CD4-positive, alpha-beta T cell treated with Interleukin-12 subunit alpha and Interleukin-12 subunit beta, for 1 hour (primary cell): ENCODE data around the gene KIAA1614.

Experiments used
- DNase-seq: peaks from one replicate; pipeline ENCODE4 v3.0.0-alpha.2; 2020

KIAA1614 gene

DNA sequence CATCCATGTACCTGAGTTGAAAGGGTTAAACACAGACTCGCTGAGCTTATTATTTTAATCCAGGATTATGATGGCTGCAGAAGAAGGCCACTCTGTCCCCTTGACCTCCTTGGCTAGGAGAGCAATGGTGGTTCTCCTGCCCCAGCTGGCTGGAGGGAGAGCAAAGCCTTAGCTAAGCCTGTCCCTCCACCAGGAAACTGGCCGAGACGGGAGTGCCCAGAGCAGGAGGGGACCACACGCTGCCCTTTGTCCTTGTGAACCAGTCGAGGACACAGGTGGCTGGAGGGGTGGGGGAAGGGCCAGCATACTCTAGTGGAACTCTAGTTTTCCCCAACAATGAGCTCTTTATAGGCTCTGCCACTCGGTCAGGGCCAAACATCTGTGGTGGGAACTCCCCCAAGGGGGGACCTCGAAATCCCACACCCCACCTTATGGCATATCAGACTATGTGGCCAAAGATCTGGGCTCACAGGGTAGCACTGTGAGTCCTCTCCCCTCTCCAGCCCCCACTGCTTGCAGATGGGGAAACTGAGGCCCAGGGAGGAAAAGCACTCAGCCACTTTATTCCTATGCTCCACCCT, 12.9 kb downstream of the KIAA1614 start:
- DNase-seq, result no peak

DNA sequence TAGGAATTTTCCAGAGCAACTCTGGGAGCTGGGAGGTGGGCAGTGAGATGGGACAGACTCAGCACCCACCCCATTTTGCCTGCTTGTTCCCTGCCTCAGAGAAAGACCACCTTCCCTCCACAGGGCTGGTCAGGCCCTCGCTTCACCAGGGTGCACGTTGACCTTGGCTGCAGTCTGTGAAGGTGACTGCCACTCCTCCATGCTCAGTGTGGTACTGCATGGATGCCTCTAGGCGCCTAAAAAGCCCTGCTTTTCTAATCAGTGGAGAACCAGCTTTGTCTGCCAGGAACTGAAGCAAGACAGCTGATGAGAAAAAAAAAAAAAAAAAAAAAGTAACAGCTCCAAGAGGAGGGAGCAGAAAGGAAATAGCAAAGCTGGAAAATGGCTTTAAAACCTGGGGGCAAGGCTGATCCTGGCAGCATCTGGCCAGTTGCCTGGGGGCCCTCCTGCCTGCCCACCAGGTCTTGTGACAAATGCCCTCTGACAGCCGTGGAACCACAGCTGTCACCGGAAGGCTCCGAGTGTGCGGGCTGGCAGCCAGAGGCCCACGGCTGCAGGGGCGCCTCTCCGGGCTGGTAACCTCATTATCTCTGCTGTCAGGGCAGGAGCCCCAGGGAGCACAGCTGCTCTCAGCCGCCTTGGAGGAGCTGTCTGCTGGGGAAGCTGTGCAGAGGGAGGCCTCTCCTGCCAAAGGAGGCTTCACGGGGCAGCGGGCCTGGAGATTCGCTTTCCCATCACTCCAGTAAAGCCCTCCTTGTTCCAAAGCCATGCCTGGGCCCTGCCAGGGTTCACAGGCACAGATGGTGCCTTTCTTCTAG, 13.7 kb downstream of the KIAA1614 start:
- no peak for DNase-seq

- no peak for DNase-seq
These were observed 14.7 kb downstream of the KIAA1614 start for GRCh38 chr1:180927348-180927747.

DNA sequence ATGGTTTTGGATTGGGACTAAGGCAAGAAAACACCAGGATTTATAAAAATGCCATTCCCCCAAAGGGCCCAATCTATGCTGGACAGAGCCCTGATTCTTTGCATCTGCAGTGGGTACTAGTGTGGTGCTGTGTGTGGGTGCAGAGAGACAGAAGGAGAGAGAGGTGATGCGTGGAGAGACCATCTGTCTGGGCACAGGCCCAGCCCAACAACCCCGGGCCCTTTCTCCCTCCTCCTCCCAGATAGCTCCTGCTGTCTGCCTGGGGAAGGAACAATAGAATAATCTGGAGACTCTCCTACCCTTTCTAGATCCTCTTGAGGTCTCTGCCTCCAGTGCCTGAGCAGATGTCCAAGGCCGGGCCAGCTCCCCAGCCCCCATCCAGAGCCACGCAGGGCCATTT, 15.1 kb downstream of the KIAA1614 start:
- no peak for DNase-seq

DNA sequence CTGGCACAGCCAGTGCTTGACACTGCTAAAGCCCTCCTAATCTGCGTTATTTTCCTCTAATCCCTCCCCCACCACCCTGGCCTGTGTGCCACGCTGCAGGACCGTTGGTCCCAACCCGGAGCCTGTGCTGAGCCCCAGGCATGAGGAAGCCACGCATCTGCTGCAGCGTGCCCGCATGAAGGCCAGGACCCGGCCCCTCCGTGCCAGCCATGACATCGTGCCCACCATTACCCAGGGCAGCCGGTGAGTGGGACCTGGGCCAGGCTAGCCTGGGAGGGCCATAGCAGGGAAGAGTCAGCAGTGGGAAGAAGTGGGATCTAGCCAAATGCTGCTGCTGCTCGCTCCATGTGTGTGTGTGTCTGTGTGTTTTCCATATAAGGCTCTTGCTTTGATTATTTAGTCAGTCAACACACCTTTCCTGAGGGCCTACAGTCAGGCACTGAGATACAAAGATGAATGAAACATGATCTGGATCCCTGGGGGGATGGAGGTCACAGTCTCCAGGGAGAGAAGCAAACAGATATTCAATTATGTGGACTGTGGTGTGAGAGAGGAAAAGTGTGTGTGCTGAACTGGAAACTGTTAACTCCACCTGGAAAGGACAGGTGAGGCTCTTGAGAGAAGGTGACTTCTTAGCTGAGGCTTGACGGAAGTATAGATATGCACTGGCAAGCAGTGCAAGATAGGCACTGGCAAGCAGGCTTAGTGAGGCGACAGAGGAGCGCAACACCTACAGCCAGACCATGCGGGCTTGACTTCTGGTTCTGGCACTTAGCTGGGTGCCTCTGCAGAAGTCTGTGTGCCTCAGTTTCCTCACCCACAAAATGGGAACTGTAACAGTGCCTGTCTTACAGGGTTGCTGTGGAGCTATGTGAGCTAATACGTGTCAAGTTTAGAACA, 15.9 kb downstream of the KIAA1614 start:
- no peak for DNase-seq

- DNase-seq, result no peak
These were observed 16.7 kb downstream of the KIAA1614 start for GRCh38 chr1:180929389-180929788.

- DNase-seq, result no peak
These were observed 18.0 kb downstream of the KIAA1614 start for GRCh38 chr1:180930687-180931086.

DNA sequence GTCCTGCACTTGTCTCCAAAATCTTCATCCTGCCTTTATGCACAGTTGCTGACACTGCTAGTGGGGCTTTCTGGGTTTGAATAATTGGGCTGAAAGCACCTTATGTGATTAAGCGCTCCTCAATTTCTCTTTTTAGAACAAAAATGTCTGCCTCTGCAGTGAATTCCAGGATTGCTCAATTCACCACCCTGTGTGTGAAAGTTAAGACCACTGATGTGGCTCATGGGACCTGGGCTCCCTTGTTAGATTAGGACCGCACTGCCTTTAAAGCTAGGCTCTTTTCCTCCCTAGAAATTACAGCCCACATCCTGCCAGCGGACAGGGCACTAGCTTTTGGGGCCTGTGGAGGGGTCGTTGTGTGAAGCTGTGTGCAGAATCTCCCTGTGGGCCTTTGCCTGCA, 18.8 kb downstream of the KIAA1614 start:
- no peak for DNase-seq

GRCh38 chr1:180932378-180932777, 19.7 kb downstream of the KIAA1614 start:
- DNase-seq, result no peak

DNA sequence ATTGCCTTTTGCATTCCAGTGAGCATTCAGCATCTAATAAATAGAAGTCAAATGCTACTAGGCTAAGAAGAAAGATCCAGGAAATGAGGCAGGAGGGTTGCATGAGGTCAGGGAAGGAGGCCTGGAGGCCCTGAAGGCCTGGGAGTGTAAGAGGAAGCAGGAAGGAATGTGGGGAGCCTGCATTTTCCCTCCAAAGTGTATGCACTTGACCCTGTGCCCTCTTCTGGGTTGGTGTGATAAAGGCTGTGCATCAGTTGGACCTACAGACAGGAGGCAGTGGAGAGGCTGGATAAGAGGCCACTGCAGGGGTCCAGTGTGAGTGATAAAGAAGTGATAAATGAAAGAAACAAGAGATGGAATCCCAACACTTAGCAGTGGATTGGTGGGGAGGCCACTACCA, 20.4 kb downstream of the KIAA1614 start:
- DNase-seq, result no peak

- DNase-seq, result no peak
These were observed 21.9 kb downstream of the KIAA1614 start for GRCh38 chr1:180934563-180934962.

GRCh38 chr1:180935326-180936109, 22.8 kb downstream of the KIAA1614 start:
- no peak for DNase-seq

- no peak for DNase-seq
These were observed 23.7 kb downstream of the KIAA1614 start for GRCh38 chr1:180936110-180937011.

GRCh38 chr1:180937012-180937372, 24.3 kb downstream of the KIAA1614 start:
- no peak for DNase-seq

DNA sequence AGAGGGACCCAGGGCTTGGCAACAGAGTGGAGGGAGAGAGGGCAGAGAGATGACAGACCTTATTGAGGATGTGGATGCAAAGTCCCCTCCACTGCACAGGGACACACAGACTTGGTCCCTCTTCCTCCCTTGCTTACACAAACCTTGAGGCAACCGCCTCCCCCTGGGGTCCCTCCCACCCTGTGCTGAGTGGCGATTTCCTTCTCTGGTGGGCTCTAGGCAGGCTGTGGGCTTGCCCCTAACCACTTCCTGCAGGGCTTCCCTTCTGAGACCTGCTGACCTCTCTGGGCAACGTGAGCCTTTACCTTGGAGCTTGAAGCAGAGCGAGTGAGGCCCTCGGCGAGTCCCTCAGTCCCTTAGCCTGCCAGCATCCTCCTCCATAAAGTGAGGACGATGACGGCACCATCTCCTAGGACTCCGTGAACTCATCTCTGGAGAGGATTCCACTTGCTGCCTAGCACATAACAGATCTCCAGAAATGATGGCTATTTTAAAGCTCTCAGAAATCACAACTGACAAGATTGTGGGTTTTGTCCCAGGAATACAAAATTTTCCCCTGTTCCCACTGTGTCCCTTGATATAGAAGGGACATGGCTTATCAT, 25.0 kb downstream of the KIAA1614 start:
- DNase-seq, result no peak

DNA sequence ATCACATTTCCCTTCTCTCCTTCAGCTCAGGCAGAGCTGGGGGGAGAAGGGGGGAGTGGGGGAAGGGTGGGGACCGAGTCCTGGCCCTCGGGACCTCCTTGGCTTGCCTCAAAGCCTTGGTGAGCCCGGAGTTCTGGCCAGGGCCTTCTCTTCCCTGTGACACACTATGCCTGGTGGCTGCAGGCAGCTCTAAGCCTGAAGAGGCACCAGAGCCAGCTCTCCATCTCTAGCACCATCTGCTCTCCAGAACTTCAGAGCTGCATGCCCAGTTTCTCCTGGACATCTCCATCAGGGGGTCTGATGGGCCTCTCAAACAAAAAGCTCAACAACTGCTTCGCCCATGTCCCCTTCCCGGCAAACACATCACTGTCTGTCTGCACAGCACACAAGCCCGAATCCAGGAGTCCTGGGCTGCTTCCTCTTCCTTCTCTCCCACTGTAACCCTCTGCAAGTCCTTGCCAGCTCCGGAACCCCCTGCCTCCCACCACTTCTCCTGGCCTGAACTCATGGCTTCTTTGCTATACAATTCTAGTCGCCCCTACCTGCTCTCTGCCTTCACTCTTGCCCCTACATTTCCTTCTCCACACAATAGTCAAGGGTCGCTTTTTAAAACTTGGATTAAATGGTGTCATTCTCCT, 26.5 kb downstream of the KIAA1614 start:
- DNase-seq, result no peak

- no peak for DNase-seq
These were observed 27.0 kb downstream of the KIAA1614 start for GRCh38 chr1:180939711-180940103.

DNA sequence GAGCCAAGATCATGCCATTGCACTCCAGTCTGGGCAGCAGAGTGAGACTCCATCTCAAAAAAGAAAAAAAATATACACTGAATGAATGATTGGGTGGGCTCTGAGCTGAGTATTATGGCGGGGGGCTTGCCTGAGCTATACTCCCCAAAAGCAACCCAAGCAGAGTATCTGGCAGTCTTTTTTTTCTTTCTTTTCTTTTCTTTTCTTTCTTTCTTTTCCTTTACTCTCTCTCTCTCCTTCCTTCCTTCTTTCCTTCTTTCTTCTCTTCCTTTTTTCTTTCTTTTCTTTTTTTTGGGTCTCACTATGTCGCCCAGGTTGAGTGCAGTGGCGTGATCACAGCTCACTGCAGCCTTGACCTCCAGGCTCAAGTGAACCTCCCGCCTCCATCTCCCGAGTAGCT, 27.7 kb downstream of the KIAA1614 start:
- DNase-seq, result no peak

DNA sequence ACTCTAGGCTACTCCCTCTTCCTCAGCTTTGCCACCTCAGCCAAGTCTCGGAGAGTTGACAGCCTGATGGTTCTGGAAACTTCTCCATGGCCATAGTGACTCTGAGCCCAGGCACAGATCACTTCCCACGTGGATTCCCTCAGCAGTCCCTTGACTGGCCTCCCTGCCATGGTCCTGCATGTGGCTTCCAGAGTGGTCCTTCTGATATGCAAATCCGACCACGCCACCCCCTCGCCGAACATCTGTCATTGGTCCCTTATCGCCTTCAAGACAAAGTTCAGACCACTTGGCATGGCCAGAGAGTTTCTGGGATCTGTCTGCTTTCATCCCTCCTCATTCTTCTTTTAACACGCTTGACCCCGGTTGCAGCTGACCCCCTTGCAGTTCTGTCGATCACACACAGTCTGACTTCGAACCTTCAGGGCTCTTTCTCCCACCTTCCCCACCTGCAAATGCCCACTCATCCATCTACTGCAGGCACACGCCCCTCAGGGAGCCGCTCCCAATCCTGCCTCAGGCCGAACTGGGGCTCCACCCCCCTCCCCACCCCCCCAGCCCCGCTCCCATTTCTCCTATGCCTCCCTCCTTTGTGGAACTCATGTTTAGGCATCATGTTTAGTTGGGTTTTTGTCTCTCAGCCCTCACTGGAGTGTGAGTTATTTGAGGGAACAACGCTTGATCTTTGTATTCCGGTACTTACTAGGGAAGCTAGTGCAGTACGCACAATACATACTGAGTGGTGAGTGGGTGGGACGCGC, 29.0 kb downstream of the KIAA1614 start:
- DNase-seq, result no peak

GRCh38 chr1:180945151-180945550, 32.5 kb downstream of the KIAA1614 start:
- DNase-seq, result no peak
